Ammon's horn (tissue), 1 donor: ENCODE measurements around the gene PAK5.

Experiments
- DNase-seq: peaks from one replicate; pipeline ENCODE4 v3.0.0-alpha.2; 2016; ENCODE audit warnings: low spot score

PAK5 gene

DNA sequence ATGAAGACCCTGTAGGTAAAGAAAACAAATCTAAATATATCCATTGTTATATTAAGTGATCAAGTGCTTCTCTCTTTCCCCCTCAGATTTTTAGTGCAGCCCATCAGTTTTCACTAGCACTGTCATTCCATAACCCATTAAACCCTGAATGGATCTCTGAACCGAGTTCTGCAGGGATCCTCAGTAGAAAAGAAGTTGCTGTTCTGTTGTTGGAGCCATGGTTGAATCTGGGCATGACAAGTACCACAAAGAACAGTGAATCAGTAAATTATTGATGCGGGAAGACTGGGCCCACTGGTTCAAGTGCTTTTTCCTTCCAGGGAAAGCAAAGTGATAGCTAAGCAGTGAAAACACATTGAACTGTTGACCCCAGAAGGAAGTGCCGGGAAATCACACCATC is 264.1 kb downstream of the PAK5 start:
- DNase-seq: no peak

- no peak for DNase-seq
These were observed 264.7 kb downstream of the PAK5 start for GRCh38 chr20:9574181-9574580.

- DNase-seq: no peak
These were observed 265.3 kb downstream of the PAK5 start for GRCh38 chr20:9573335-9574151.

DNA sequence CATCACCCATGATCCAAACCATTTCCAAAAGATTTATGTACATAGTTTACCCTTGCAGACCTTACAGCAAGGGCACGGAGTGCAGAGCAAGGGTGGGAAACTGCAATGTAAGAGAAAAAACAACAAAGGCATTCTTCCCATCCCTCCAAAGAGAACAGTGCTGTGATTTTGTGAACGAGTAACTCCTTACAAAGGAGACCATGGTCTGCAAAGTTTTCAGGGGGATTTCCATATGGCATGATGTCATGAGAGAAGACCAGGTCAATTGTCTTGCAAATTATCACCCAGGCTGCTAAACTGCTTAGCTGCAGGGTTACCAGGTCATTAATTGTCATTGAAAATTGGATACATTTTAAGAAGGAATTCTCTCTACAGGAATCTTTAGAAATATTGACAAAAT is 266.2 kb downstream of the PAK5 start:
- no peak for DNase-seq

DNA sequence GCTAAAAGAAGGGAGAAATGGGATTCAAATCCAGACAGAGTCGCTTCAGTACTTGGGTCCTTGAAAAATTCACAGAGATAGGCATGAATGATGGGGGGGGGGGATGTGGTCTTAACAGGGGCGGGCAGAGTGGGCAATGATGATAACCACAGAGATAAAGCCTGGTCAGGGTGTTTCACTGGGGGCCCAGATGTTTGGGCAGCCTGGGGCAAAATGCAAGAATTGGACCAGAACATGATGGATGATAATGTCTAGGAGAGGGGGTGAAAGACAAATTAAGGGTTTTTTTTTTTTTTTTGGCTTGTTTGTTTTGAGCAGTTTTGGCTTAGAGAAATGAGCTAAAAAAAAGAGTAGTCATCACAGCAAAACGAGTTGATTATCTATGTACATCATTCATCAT is 267.1 kb downstream of the PAK5 start:
- DNase-seq: no peak

DNA sequence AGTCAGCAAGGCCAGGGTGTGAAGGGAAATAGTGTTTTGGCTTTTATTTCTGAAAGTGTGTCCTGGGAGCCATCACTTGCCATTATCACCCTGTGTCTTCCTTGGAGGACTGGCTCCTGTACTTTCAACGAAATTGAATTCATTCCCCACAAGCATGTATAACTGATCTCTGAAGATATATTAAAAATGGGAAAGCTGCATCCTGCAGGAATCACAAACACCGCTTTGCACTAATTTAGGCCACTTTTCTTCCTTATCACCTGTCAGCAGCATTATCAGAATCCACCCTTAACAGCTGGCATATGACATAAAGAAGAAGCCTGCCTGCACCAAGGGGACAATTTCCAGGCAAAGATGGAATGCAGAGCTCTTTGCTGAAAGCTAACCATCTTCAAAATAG is 268.3 kb downstream of the PAK5 start:
- no peak for DNase-seq

GRCh38 chr20:9566977-9567376 is 271.9 kb downstream of the PAK5 start:
- no peak for DNase-seq

- DNase-seq: no peak
These were observed 272.8 kb downstream of the PAK5 start for GRCh38 chr20:9565910-9566550.

GRCh38 chr20:9557411-9557810 is 281.5 kb downstream of the PAK5 start:
- DNase-seq: no peak

DNA sequence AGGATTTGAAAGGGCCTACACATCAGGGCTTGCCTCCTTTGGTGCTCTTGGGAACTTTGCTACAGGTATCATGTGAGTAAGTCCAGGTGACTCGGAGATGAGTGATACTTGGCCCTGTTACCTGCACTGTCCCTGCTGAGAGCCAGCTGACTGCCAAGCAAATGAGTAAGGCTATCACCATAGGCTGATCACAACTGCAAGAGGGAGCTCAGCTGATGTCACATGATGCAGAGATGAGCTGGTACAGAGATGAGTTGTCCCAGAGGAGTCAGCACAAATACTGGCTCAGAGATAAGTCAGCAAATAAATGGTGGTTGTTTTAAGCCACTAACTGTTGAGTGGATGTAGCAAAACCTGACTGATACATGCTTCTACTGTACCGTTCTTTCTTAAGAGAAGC is 283.1 kb downstream of the PAK5 start:
- no peak for DNase-seq

- DNase-seq: no peak
These were observed 286.9 kb downstream of the PAK5 start for GRCh38 chr20:9551808-9552550.

DNA sequence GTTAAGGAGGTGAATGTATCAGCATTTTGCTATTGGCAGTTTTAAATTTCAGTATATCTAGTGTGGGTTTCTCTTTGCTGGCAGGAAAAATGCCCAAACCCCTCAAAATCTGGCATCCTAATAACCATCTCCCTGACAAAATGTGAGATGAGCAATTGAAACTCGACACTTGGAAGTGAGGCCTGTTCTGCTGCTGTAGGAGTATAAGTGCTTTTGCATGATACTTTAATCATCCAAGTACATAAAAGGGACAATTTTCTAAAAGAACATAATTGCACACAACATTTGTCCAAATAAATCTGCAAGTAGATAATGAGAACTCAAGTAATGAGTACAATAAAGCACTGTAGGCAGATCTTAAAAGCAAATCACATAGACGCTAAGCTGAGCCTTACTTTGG is 288.0 kb downstream of the PAK5 start:
- peak; percentile 18 for DNase-seq

DNA sequence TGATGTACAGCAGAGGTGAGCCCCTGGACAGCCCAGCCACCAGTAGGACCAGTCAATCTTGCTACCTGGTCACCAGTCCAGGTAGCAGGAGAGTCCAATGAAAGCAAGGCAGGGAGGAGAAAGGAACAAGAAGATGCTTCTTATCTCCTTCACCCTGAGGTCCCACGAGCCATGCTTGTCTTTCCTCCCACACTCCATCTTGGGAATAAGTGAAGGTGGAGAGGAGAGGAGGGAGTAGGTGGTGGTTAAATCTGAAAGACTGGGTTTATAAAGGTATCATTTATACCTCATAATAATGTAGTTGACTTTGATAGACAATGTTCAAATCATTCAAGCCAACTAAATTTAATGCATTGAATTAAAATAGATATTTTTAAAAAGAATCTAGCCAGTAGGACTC is 288.6 kb downstream of the PAK5 start:
- DNase-seq: no peak

GRCh38 chr20:9543214-9543613 is 295.7 kb downstream of the PAK5 start:
- no peak for DNase-seq

DNA sequence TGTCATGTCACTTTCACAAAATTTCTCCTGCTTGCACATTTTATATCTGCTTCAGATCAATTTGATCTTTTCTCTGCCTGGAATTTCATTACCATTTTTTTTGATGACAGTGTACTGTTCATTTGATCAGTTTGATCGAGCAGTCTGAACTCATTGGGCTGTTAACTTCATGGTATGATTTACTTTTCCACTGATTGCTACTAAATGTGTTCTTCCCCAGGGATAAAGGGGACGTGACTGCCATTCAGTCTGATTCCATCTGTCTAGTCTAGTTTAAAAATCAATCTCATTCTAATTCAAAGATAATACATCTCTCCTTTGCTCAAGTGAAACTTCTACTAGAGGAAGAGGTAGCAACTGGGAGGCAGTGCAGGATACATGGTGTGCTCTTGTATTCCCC is 303.4 kb downstream of the PAK5 start:
- no peak for DNase-seq

DNA sequence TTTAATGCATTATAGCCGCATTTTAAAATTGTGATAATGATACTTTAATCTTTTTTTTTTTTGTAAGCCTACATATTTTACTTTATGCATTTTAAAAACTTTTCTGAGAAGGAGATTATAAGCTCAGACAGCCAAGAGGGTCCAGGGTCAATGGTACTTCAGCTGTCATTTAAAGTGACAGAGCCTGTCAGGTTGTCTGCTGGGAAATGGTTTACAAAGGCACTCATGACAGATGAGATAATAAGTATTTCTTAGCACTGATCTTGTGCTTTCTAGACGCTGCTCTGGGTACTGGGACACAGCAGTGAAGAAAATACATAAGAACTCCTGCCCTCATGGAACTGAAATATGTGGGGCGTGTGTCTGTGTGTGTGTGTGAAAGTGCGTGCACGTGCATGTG is 304.9 kb downstream of the PAK5 start:
- no peak for DNase-seq

GRCh38 chr20:9532069-9532838 is 306.6 kb downstream of the PAK5 start:
- no peak for DNase-seq

- no peak for DNase-seq
These were observed 307.3 kb downstream of the PAK5 start for GRCh38 chr20:9531581-9531980.

DNA sequence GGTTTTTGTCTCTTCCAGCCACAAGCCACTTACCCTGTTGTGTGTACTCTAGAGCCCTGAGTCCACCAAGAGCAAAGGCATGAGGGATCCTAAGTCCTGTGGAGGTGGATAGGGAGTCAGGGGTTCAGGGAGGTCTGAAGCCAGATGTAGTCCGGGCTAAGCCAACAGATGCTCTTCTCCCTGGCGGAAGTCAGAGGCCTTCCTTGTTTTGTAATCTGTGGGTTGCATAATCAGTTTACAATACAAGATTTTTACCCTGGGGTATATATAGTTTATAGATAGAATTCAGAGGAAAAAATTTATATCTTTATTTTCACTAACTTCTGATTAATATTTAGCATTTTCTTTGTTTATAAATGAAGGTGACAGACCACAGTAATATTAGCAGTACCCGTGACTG is 315.2 kb downstream of the PAK5 start:
- DNase-seq: no peak

DNA sequence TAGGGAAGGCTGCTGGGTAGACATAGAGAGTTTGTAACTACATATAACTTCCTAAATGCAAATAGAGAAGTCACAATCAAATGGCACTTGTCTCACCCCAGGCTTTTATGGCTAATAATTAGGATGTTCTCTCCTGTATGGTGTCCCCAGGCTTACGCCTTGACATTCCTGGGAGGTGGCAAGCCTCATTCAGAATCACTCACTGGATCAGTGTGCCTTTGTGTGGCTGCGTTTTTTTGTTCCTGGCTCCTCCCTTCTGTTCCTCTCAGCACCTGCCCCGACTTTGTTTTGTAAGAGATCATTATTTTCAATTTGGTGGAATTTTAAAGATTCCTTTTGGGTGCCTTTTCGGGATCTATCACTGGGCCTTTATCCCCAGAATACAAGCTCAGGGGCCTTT is 318.8 kb downstream of the PAK5 start:
- DNase-seq: no peak

GRCh38 chr20:9518576-9519175 is 320.2 kb downstream of the PAK5 start:
- DNase-seq: no peak
